Mucosa of descending colon (tissue), 3 donors: ENCODE results near the gene MARCO. TPM values are rescaled to one million over a fixed set of nuclear protein-coding genes. Genes with fewer than 3 reads are reported as not detected.

Experiments
- ATAC-seq: fragments of 200-7000 bp; cut with Tn5 transposase; one replicate; pipeline ENCODE4 v1.9.1; 2020; ENCODE audit warnings: mild to moderate bottlenecking, moderate library complexity
- DNase-seq, 3 donors: peaks; one replicate each; pipeline ENCODE4 v3.0.0-alpha.2; 2020
- H3K36me3 ChIP-seq: fragments of 200-600 bp; one replicate; pipeline ENCODE4 v1.8.0; 2021; ENCODE audit warnings: low read depth, mild to moderate bottlenecking
- H3K4me1 ChIP-seq: fragments of 200-600 bp; one replicate; pipeline ENCODE4 v1.8.0; 2021; ENCODE audit warnings: low read depth, mild to moderate bottlenecking
- H3K4me3 ChIP-seq: fragments of 200-600 bp; one replicate; pipeline ENCODE4 v1.8.0; 2021; ENCODE audit warnings: mild to moderate bottlenecking
- H3K9me3 ChIP-seq: fragments of 200-600 bp; one replicate; pipeline ENCODE4 v1.8.0; 2021; ENCODE audit warnings: mild to moderate bottlenecking
- intact Hi-C, 2 donors: fragments of 100-400 bp; cut with DNase I in 1 of 2; cut with micrococcal nuclease in 1 of 2; formaldehyde crosslinking; loops; one replicate each; pipeline versions ENCODE4 v1.11.0 to v1.11.1; 2022; cut with DNase I, micrococcal nuclease
- total RNA-seq, 3 donors: library from RNA; stranded (reverse); fragmentation: NEBNext Ultra II Directional in 2 of 3; extraction: Animal tissue kit (Norgen Biotek cat#: 25700) in 2 of 3; gene quantifications; one replicate each; pipeline versions ENCODE4 v1.2.1 to v1.2.4, GENCODE V29; 2021 to 2023
- TF ChIP-seq, protein P1 (sequence below): fragments of 200-600 bp; IDR thresholded peaks from one replicate; pipeline ENCODE4 v1.8.0; 2022; ENCODE audit warnings: antibody characterized with exemption, mild to moderate bottlenecking
- donor health status: DM: no; HTN: no; CAD: no; lungs with moderate emphysema.
- donor health status: DM: no; HTN: no; CAD: no.
- donor health status: DM: no; HTN: yes; CAD: no.

The MARCO gene
- total RNA-seq, 3 donors from 2014 or later, result 0.69 to 13.3 (median 10.4) TPM

DNA sequence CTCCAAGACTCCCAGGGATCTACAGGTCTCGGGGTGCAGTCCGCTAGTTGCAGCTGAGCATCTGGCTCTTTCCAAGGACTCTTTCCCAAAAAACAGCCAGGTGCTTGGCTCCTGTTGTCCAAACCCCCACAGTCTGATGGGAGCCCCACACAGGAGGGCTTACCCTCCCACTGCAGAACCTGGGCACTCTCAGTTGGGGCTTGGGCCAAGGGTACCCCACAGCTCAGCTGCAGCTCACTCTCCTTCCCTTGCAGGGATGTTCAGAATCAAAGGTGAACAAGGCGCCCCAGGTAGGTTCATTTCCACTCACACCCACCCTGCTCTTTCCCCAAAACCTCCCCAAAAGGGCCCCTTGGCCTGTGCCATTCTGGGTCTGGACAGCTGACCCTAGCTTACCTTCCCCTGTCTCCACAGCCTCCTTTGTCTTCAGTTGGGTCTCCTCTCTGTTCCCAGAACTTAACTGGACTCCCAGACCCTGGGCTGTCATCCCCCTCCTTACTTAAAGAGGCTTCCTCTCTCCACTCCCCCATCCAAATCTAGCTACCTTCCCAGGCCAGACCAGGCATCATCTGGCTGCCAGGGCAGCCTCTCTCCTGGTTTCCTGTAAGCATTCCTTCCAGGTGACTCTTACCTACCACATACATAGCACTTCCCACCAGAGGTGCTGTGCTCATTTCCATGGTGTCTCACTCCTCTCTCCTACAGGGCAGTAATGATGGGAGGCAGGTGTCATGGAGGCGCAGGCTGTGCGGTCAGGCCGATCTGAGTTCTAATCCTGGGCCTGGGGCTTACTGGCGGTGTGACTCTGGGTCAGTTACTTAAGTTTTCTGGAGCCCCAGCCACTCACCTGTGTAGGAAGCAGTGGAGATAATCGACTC lies 29.5 kb downstream of the MARCO start:
- TF ChIP-seq, protein P1, sequence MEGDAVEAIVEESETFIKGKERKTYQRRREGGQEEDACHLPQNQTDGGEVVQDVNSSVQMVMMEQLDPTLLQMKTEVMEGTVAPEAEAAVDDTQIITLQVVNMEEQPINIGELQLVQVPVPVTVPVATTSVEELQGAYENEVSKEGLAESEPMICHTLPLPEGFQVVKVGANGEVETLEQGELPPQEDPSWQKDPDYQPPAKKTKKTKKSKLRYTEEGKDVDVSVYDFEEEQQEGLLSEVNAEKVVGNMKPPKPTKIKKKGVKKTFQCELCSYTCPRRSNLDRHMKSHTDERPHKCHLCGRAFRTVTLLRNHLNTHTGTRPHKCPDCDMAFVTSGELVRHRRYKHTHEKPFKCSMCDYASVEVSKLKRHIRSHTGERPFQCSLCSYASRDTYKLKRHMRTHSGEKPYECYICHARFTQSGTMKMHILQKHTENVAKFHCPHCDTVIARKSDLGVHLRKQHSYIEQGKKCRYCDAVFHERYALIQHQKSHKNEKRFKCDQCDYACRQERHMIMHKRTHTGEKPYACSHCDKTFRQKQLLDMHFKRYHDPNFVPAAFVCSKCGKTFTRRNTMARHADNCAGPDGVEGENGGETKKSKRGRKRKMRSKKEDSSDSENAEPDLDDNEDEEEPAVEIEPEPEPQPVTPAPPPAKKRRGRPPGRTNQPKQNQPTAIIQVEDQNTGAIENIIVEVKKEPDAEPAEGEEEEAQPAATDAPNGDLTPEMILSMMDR, result no peak
- intact Hi-C loops, result no loop called here
- H3K36me3 ChIP-seq, result no peaks in the 10 kb centered on the region
- DNase-seq (no peak), ATAC-seq (no peak)
- H3K4me1 ChIP-seq, result no peaks in the 10 kb centered on the region
- no peaks in the 10 kb centered on the region for H3K9me3 ChIP-seq
- no peak overlapping the region for H3K4me3 ChIP-seq

DNA sequence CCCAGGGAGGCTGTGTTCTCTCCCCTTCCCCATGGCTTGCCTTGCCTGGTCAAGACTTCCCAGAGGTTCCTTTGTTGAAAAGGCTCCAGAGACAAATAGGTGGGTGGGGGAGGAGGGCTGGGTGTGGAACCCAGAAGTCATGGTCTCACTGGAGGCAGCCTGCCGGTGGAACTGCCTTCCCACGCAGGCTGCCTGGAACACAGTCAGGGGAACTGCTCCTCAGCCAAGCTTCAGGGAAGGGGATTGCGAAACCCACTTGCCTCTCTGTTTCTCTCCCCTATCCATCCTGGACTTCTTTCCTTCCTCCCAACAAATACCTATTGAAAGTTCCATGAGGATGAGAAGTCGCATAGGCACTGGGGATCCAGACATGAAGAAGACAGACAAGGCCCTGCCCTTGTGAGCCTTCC lies 31.6 kb downstream of the MARCO start:
- intact Hi-C loops, result no loop called here
- DNase-seq (no peak), ATAC-seq (no peak)
- H3K4me3 ChIP-seq, result no peak overlapping the region
- TF ChIP-seq, protein P1, result no peak
- H3K9me3 ChIP-seq, result no peaks in the 10 kb centered on the region
- H3K36me3 ChIP-seq, result no peaks in the 10 kb centered on the region
- H3K4me1 ChIP-seq, result no peaks in the 10 kb centered on the region

DNA sequence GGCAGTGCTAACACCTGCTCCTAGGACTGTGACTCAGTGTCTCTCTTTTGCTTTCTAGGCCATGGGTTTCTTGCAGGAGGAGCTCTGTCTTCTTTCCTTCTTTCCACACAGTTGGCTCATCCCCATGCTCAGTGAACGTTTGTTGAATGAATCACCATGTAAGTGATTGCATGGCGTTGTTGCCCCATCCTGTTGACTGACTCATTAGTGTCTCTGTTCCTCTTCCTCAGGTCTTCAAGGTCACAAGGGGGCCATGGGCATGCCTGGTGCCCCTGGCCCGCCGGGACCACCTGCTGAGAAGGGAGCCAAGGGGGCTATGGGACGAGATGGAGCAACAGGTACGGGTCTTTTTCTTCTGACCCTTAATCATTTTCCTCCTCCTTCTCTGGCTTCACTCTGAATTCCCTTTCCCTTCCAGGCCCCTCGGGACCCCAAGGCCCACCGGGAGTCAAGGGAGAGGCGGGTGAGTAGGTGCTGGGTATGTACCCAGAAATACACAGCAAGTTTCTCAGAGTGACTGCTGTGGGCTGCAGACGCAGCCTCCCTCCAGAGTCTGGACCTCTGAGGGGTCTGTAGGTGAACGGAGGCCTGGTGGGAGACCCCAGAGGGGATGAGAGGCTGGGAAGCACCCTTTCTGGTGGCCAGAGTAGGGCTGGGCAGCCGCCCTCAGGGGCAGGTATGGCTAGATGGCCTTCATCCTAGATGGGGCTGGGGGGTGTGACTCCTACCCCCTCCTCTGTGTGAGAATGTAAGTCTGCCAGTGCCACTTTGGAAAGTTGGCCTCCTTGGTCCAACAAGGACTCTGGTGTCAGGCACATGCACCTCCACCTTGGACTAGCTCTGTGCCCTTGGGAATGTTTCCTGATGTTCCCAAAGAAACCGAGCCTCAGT lies 32.4 kb downstream of the MARCO start:
- ATAC-seq (no peak), DNase-seq (no peak)
- TF ChIP-seq, protein P1, result no peak
- Histone ChIP-seq H3K9me3 (no peaks in the 10 kb centered on the region), H3K36me3 (no peaks in the 10 kb centered on the region), H3K4me1 (no peaks in the 10 kb centered on the region), H3K4me3 (no peak overlapping the region)
- intact Hi-C loops, result no loop called here

DNA sequence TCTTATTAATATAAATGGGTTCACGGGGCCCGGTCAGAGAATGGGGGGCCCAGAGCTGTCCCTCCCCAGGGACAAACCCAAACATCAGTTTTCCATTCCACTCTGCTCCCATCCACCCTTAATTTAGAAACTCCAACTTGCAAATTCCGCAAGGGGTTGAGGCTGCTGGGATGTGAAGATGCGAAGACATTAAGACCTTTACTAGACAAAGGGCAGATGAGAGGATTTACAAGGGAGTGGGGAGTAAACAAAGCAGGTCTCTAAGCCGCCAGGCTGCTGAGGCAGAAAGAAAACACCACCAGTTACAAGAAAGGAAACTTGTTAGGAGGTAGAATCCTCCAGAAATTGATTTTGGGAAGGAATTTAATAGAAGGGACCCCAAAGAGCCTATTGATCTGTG lies 33.1 kb downstream of the MARCO start:
- no peak for DNase-seq
- ATAC-seq, result no peak
- no peaks in the 10 kb centered on the region for H3K9me3 ChIP-seq
- intact Hi-C loops, result no loop called here
- H3K4me1 ChIP-seq, result no peaks in the 10 kb centered on the region
- H3K36me3 ChIP-seq, result no peaks in the 10 kb centered on the region
- no peak overlapping the region for H3K4me3 ChIP-seq
- TF ChIP-seq, protein P1, result no peak

DNA sequence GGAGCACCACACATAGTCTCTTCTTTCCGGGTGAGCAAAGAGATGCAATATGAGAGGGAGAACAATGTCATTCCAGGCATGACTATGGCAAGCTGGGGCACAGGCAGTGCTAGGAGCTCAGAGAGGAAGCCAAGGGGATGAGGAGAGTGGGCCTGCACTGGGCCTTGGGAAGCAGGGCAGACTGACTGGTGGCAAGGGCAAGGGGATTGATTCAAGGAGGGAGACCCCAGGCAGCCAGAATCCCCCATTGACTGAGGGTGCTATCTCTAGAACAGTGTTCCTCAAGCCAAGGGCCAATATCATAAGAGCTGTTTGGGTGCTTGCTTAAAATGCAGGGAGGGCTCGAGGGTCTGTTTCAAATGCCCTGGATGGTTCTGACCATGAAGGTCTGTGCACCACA lies 36.1 kb downstream of the MARCO start:
- Histone ChIP-seq H3K36me3 (no peaks in the 10 kb centered on the region), H3K4me1 (no peaks in the 10 kb centered on the region), H3K9me3 (no peaks in the 10 kb centered on the region), H3K4me3 (no peak overlapping the region)
- TF ChIP-seq, protein P1, result no peak
- DNase-seq (no peak), ATAC-seq (no peak)
- intact Hi-C loops, result no loop called here
